CD4-positive, alpha-beta T cell treated with Interferon alpha-2 for 1 hour (primary cell): ENCODE measurements around the gene MYO18B.

Source experiments
- DNase-seq, 2 donors: peaks; one replicate each; pipeline ENCODE4 v3.0.0-alpha.2; 2020 to 2022

The MYO18B gene

DNA sequence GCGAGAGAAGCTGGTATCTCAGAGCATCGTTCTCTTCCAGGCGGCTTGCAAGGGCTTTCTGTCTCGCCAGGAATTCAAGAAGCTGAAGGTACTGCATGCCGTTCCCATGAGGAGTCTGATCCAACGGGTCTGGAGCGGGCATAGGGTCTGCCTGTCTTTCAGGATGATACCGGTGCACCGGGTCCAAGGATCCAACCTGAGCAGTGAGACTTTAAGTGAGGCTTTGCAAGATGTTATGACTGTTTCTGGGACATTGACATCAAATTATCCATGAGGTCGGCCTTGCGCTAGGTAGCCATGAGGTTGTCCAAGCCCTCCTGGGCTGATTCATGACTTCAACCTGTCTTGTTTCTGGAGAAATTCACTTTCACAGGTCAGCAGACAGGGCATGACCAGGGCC, 132.3 kb downstream of the MYO18B start:
- DNase-seq = no peak

DNA sequence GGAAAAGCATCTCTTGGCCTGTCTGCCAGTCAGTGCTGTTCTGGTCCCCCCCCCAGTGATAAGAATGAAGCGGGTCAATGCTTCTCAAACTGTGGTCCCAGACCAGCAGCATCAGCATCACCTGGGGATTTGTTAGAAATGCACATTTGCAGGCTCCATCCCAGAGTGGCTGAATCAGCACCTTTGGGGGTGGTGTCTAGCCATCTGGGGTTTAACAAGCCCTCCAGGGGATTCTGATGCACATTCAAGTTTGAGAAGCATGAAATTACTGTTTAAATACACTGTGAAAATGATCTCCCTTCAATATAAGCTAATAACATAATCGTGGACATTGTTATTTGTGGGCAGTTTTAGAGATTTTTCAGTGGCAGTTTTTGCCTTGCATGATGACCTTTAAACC, 133.5 kb downstream of the MYO18B start:
- no peak for DNase-seq

DNA sequence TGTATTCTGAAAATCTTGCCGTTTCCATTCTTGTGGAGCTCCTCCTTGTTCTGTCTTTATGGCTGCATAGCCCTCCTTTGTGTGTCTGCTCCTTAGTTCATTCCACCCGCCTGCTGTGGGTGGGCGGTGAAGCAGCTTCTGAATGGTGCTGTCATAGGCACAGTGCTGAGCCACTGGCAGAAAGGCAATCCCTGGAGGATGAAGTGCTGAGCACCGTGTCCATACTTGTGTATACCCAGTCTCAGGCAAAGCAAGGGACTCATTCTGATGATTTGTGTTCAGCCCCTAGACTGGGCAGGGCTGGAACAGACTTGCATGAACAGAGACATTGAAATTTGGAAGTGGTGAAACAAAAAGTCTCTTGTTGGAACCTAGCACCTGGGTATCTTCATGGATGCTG, 134.9 kb downstream of the MYO18B start:
- no peak for DNase-seq

DNA sequence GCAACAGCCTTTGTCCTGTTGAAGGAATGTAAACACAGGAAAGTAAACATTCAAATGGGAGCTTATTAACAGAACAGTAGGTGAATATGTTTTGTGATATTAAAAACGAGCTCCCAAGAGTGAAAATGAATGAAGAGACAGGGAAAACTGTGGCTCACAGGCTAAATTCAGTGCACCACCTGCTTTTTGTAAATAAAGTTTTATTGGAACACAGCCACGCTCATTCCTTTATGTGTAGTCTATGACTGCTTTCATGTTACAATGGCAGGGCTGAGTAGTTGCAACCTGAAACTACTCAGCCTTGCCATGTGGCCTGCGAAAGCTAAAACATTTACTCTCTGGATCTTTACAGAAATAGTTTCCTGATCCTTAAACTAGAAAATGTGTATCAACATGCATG, 136.9 kb downstream of the MYO18B start:
- DNase-seq = no peak

DNA sequence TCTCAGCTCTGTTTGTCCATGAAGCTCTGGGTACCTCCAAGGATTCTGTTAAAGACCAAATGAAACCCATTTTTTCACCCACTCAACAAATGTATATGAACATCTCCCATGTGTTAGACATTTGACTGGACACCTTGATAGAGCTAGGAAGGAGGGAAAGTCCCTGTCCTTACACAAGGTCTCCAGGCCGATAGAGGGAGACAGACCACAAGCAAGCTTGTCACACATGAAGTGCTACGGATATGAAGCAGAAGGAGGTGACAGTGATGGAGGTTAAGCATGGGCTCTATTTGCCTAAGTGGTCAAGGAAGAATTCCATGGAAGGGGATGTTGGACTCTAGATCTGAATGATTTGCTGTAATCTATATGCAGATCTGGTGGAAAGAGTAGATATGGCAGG, 138.5 kb downstream of the MYO18B start:
- DNase-seq = no peak

DNA sequence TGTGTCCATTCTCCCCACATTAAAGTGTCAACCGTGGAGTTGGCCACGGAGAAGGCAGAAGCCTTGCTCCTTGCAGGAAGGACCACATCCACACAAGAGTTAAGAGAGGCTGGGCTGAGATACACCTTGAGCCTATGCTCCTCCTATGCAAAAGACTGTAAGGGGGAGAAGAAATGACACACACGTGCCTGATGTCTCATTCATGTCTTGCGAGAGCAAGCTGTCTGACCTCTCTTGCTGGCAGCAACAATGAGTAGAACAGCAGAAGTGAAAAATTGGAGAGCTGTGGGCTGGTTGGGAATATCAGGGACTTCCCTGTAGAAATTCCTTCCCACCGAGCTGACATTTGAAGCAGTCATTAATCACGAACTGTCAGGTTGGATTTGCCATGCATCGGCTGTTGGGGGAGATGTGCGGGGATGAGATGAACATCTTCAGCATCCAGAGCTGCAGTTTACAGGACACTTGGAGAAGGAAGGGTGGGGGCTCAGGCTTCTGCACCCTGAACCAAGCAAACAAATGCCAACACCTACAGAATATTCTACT, 139.3 kb downstream of the MYO18B start:
- DNase-seq = no peak

DNA sequence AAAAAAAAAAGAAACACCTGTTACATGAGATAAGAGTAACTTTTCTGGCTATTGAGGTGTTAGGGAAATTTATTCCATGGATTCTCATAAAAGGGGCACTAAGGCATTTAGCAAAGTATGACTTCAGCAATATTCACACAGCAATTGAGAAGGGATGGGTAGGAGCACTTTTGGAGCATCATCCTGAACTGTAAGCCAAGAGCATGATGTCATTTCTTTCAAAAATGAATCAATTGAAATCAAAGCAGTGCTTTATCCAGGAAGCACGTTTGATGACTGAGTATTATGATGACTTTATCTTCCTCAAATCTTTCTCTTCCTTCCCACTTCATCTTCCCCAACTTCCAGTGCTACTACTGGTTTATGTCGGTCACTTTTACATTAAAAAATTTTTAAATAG, 140.4 kb downstream of the MYO18B start:
- DNase-seq = no peak

DNA sequence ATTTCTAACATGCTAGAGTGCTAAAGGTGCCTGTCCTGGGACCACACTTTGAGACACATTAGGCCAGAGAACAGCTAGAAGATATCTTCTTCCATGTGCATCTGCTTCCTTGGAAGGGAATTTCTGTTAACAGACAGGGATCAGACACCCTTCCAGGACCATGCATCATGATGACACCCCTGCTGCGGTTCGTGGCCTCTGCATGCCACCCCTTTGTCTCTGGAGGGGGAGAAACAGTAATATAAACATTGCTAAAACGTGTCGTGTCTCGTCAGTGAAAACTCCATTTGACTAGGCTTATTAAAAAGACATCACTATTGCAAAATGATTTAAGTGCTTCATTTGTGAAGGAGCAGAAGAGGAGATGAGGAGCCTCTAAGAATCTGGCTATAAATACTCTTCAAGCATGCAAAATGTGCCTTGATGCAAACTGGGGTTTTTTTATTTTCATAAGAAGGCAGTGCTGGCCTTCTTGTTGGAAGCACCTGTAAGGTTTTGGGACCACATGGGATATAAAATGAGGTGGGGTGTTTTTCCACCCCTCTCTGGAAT, 141.6 kb downstream of the MYO18B start:
- DNase-seq = no peak

DNA sequence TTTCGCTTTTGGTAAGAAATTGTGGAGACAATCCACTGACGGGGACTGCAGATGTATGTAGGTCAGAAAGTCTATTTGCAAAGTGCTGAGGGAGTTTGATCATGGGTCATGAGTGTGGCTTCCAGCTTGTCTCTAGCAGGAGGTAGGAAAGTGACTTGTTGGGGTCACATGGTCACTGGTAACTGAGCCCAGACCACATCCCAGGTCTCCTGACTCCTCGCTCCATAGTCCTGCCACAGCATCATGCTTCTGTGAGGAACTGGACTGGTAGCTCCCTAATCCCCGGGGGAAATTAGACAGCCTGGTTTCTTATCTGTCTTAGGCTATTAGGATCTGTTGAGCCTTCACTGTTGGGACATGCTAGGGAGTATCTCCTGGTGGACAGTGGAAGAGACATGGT, 142.1 kb downstream of the MYO18B start:
- DNase-seq = no peak

DNA sequence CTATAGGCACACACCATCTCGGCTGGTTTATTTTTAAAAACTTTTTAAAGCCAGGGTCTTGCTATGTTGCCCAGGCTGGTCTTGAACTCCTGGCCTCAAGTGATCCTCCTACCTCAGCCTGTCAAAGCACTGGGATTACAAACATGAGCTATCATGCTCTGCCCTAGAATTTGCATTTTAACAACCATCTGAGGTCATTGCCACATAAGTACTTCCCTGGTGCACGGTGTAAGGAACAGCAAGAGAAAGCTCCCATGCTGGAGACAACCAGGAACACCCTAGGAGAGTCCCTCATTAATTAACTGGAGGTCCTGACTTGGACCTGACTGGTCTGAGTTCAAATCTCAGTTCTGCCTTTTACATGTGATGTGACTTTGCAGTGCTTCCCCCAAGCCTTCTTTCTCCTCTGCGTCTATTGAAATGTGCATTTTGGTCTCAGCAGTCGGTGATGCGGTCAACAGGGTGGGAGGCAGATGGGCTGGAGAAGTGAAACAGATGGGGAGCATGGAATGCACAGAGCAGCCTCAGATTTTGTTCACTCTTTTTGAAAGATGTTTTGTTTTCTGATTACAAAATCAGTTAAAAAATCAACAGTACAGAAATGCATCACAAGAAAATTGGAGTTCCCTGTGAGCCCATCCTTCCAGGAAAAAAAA, 146.5 kb downstream of the MYO18B start:
- DNase-seq = no peak

DNA sequence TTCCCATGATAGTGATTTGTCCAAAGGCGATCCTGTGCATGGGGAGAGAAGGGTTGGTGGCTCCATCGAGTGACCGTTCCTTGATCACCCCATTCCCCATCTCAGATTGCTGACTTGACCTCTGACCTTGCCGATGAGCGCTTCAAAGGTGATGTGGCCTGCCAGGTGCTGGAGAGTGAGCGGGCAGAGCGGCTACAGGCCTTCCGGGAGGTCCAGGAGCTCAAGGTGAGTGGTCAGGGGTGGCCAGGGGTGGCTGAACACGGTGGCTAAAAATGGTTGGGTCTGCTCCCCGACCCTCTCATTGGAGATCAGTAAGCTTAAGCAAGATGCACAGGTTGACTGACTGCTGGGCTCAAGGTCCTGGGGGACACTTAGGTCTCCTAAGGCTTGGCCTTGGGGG, 148.7 kb downstream of the MYO18B start:
- no peak for DNase-seq

DNA sequence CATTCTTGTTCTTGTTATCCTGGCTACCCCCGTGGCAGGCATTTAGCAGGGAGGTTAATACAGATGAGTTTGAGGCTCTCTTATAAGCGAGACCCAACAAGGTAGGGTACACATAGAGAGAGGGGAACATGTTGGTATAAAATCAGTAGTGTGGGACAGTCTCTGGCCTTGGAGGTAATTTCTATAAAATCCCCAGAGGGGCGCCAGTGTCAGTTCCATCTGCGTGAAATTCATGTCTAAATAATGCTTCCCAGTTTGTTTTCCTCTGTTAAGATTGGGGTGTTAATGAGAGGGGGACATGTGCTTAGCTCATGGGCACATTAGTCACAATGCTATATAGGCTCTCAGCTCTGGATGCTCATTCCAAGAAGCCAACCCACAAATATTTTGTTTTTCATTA, 150.7 kb downstream of the MYO18B start:
- DNase-seq = no peak

DNA sequence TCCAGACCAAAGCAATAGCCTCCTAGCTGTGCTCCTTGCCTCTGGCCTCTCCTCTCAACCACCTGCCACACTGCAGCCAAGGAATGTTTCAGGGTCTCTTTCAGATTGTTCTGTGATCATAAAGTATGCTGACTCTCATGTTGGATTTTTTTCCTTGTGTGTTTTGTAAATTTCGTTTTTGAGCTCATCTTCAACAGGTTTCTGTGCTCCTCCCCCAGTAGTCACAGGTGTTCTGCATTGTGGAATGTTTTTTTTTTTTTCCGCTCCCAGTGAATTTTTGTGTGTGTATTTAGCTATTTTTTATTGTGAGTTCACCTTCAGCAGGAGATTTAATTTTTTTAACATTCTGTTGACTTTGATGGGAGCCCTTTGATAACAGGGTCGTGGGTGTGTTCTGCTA, 153.7 kb downstream of the MYO18B start:
- no peak for DNase-seq

DNA sequence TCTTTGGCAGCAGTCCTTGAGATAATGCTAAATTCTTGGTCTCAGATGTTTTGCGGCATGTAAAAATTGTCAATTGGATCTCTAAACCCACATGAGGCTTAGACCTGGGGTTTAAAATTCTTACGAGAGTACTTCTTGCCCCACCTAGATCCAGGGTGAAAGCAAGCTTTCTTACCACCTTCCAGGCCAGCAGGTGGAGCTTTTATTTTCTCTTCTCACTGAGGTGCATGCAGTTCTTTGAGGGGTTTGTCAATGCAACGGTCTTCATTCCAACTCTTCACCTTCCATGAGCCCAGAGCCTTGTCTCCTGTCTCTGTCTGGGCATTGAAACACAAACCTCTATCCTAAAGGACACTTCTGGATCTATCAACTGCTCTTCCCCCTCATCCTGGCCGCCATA, 154.1 kb downstream of the MYO18B start:
- DNase-seq = no peak

DNA sequence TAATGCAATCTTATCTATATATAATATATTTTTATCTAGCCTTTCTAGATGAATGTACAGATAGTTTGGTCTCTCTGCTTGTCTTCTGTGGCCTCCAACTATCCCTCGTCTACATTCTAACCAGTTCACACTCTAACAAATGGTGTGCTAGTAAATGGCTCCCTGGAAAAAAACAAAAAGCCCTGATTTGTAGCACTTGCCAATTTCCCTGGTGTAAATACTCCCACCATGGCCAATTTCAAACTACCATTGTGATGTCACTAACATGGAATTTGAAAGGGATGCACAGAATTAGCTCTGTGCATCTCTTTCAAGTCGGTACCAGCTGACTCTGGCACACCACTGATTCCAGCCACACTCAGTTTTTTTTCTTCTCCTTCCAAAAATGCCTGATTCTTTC, 154.6 kb downstream of the MYO18B start:
- no peak for DNase-seq

DNA sequence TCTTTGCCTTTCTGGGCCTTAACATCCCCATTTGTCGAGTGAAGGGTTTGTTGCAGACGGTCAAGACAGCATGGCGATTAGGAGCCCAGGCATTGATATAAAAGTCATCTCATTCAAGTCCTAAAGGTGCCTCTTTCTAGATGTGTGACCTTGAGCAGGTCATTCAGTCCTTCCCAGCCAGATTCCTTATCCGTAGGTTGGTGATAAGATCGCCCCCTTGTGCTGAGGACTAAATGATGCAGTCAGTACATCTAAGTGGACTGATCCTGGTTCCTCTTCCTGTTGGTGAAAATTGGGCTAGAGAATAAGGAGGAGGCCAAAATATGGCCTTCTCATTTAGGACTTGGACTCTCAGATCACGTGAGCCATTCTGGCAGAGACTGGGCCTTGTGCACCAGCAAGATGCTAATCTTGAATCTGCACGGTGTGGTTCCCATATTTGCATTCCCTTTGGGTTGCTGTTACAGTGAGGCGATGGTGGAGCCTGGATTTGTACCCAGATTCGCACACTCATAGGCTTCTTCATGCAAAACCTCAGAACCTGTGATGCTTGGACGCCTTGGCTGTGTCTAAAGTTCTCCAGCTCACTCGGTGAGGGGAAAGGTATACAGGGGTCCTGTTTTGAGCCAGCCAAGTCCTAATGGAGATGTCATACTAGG, 156.8 kb downstream of the MYO18B start:
- no peak for DNase-seq

DNA sequence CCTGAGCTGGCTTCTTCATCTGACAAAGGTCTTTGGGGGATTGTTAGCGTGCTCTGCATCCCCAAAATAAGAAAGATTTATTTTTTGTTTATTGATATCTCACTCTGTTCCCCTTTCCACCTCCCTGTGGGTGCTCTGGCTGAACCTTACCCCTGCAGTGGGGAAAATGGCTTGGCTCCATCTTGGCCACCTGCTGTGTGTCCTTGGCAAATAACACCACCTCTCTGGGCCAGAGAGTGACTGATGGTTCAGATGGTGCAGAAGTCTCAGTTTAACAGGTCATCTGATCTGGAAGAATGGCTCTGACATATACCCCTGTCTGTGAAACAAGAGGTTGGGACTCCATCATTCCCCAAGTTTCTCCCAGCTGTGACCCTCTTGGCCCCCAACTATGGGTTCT, 157.6 kb downstream of the MYO18B start:
- DNase-seq = no peak

DNA sequence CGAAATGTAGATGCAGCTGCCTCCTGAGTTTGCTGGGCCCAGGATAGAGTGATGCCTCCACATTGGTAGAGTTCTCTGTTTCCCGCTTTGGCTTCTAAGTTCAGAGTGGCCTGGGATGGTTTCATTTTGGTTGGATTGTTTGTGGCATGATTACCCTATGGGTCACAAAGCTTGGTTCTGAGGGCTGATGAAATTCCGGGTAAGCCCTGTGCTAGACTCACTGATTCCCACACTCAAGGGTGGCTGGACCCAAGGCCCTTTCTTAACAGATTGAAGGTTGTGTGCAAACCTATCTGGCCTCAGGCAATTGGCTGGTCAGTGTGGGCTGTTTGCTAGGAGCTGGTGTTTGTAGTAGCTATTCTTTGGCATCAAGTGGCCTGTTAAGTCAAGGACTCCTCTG, 158.4 kb downstream of the MYO18B start:
- DNase-seq = no peak

DNA sequence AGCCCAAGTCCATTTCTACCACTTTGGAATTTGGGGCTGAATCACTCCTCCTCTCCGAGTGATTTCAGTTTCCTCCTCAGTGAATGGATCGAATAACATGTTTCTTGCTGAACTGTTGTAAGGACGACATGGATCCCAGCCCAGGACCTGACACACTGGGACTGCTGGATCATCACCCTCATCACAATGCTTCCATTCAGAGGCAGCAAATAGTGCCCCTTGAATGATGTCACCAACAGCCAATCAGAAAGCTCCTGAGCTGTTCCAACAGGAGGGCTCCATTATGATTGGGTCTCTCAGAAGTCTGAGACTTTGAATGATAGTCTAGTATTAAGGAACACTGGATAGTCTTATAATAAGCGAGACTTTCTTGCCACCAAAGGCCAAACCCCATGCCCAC, 158.9 kb downstream of the MYO18B start:
- DNase-seq = no peak

DNA sequence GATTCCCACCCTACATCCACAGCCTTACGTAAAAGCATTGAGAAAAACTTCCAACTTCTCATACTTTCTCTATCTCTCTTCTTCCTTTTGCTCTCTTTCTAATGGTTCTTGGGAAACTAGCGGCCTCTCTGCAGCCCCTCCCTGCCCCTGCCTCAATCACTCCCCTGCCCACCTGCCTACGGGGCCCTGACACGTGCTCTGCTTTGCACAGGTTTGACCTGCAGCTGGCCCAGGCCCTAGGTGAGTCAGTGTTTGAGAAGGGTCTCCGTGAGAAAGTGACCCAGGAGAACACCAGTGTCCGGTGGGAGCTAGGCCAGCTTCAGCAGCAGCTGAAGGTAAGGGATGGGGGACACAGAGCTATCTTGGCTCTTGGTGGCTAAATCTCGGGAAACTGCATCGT, 160.4 kb downstream of the MYO18B start:
- DNase-seq = no peak

DNA sequence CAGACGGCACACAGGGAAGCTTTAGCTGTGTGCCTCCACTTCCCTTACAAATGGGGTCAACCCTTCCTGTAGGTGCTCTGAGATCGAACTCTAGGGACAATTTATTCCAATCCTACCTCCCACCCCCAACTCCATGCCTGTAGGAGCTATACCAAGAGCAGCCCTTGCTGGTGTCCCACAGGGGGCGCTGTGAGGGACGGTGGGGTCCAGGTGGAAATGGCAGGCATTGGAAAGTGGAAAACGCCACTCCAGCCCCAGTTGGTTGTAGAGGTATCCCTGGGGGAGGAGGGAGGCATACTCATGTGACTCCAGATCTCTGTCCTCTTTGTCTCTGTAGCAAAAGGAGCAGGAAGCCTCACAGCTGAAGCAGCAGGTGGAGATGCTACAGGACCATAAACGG, 161.3 kb downstream of the MYO18B start:
- no peak for DNase-seq

DNA sequence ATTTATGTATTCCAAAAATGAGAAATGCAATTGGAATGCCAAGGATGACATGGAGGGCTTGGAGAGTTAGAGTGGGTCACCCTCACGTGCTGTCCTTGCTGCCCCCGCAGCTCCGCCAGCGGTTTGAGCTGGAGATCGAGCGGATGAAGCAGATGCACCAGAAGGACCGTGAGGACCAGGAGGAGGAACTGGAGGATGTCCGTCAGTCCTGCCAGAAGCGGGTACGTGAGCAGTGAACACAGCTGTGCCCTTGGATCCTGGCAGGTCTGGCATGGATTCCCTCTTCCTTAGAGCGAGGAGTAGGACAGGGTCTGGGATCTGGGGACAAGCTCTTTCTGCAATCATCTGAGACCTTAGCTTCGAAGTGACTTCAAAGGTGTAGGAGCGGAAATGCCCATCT, 166.2 kb downstream of the MYO18B start:
- no peak for DNase-seq

DNA sequence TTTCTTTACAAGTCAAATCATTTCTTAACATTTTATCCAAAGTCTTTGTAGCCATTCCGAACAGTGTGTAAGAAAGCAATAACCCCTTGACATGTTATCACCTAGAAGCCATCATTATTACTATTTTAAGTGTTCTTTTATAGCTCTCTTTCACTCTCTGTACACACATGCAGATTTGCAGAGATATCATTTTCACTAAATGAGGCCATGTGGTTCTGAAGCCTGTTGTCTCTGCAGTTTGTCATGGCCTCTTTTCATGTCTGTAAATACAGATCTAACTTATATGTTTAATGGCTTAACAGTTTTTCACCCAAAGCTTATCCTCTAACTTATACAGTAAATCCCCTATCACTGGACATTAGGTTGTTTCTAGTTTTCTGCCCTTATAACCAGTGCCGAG, 166.8 kb downstream of the MYO18B start:
- DNase-seq = no peak

DNA sequence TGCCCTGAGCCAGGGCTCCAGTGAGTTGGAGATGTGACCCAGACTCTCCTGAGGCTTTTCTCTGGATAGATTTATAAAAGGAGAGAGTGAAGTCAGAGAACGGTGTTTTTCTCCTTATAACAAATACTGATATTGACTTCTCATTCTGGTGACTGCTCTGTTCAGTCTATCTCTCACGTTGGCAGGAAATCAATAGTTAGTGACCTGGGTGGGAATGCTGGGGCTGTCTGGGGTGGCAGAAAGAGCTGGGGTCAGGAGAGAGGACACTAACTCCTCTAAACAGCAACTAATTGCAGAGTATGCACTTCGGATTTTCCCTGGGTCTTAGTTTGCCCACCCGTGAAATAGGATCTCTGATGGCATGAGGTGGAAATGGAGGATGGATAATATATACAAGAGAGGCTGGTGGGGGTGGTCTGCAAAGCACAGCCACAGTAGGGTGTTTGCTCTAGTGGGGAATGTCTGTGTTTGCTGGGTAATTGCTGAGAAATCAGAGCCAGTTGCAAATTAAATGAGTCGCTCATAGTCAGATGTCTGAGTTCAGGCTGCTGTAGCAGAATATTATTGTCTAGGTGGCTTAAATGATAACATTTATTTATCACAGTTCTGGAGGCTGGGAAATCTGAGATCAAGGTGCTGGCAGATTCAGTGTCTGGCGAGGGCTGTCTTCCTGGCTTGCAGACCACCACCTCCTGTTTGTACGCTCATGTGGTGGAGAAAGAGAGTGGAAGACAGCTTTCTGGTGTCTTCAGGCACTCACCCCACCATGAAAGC, 167.8 kb downstream of the MYO18B start:
- DNase-seq = no peak
